ENCODE measurements around the gene RASSF5. TPM values are rescaled to one million over a fixed set of nuclear protein-coding genes. Genes with fewer than 3 reads are reported as not detected.

Gene RASSF5
- total and polyA plus RNA-seq, 9 of the 15 experiments (the other 6 are each of a cell fraction or from before 2014, with no cell fraction given), result 6.1 to 41.0 (median 25.2) TPM

DNA sequence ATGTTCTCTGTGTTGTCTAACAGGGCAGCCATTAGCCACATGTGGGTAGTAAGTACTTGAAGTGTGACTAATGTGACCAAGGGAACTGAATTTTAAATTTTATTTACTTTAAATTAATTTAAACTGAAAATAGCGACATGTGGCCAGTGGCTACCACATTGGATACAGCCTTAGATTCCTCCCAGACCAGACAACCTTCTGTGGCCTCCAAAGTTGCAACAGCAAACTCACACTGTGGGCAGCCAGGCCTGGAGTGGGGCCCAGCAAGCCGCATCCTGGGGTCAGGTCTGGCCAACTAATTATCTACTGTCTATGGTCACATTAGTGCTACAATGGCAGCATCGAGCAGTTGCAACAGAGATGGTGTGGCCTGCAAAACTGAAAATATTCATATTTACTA, 93.2 kb downstream of the RASSF5 start:
- peaks cover 87% of the 10 kb centered on the region for H3K36me3 ChIP-seq (ENCODE audit: control insufficient read depth, insufficient read depth, low read length)
- ChIA-PET CTCF (ENCODE audit: low intra/inter-chr PET ratio) (no interaction called here), POLR2A (interaction anchor here (0.7 to 1.4 kb wide), 4 partner anchors 9 to 654 kb away, joined by 3 to 5 read pairs (median 4); no protein-coding TSS in a partner anchor)
- H3K4me3 ChIP-seq, result no peak overlapping the region
- ATAC-seq (no peak), DNase-seq (ENCODE audit: extremely low read depth in 1 of 4, low spot score in 3 of 4) (no peak), FAIRE-seq (no peak)
- intact Hi-C loops (cut with micrococcal nuclease), result no loop called here
- H3K9me1 ChIP-seq (ENCODE audit: control insufficient read depth, insufficient read depth, low read length), result no peaks in the 10 kb centered on the region
- in situ Hi-C loops (cut with MboI), result loop anchor here (25.0 kb wide), 2 partner anchors 312 to 912 kb away; partner anchors contain the start of gene FCMR
- no TSS peak for BruUV-seq (replicated peaks)
- no peaks in the 10 kb centered on the region for H4K20me1 ChIP-seq (replicated peaks; ENCODE audit: control insufficient read depth, insufficient read depth, low read length)
- no peaks in the 10 kb centered on the region for H3K79me2 ChIP-seq (ENCODE audit: control insufficient read depth, insufficient read depth, low read length)
- no peak overlapping the region for H3K27ac ChIP-seq (ENCODE audit: extremely low read depth, low read depth, low read length)
- no peaks in the 10 kb centered on the region for H3K9me3 ChIP-seq (replicated peaks; ENCODE audit: control insufficient read depth, insufficient read depth, low read depth, low read length)
- H3K27me3 ChIP-seq (ENCODE audit: control insufficient read depth in 2 of 2, insufficient read depth in 2 of 2, low read length in 2 of 2), result no peaks in the 10 kb centered on the region
- no peak overlapping the region for H3K9ac ChIP-seq (ENCODE audit: insufficient read depth in 1 of 2, low read depth in 2 of 2, low read length in 2 of 2)
- no peak overlapping the region for H3K4me2 ChIP-seq (ENCODE audit: insufficient read depth, low read length)
- 88% methylated on average over 3 of the region's 3 CpGs for WGBS (ENCODE audit: insufficient coverage, low coverage, missing lambda C conversion rate)
- no peak overlapping the region for H2AFZ ChIP-seq (ENCODE audit: low read depth, low read length)
- H3K4me1 ChIP-seq (replicated peaks in 1 of 2; ENCODE audit: control insufficient read depth in 2 of 2, insufficient read depth in 2 of 2, low read length in 2 of 2), result no peaks in the 10 kb centered on the region; a peak in 1 of 5 replicates
- TF ChIP-seq ZNF780A (CRISPR knock-in tag; IDR thresholded peaks at IDR 0.05), result no peak
- no peak for TF ChIP-seq FOSL1 (tag; conservative IDR thresholded peaks at IDR 0.05)
- no peak for TF ChIP-seq ZBTB9 (CRISPR knock-in tag; IDR thresholded peaks at IDR 0.05)
- TF ChIP-seq, protein P1, sequence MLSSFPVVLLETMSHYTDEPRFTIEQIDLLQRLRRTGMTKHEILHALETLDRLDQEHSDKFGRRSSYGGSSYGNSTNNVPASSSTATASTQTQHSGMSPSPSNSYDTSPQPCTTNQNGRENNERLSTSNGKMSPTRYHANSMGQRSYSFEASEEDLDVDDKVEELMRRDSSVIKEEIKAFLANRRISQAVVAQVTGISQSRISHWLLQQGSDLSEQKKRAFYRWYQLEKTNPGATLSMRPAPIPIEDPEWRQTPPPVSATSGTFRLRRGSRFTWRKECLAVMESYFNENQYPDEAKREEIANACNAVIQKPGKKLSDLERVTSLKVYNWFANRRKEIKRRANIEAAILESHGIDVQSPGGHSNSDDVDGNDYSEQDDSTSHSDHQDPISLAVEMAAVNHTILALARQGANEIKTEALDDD (IDR thresholded peaks at IDR 0.05), result no peak
- TF ChIP-seq, protein P2, sequence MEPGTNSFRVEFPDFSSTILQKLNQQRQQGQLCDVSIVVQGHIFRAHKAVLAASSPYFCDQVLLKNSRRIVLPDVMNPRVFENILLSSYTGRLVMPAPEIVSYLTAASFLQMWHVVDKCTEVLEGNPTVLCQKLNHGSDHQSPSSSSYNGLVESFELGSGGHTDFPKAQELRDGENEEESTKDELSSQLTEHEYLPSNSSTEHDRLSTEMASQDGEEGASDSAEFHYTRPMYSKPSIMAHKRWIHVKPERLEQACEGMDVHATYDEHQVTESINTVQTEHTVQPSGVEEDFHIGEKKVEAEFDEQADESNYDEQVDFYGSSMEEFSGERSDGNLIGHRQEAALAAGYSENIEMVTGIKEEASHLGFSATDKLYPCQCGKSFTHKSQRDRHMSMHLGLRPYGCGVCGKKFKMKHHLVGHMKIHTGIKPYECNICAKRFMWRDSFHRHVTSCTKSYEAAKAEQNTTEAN (CRISPR knock-in tag; IDR thresholded peaks at IDR 0.05), result no peak
- TF ChIP-seq CHD1 (IDR thresholded peaks at IDR 0.05; ENCODE audit: low read length), result no peak
- TF ChIP-seq, protein P3, sequence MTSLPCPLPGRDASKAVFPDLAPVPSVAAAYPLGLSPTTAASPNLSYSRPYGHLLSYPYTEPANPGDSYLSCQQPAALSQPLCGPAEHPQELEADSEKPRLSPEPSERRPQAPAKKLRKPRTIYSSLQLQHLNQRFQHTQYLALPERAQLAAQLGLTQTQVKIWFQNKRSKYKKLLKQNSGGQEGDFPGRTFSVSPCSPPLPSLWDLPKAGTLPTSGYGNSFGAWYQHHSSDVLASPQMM (CRISPR knock-in tag; IDR thresholded peaks at IDR 0.05), result no peak
- no peak for TF ChIP-seq E2F4 (CRISPR knock-in tag; IDR thresholded peaks at IDR 0.05; ENCODE audit: low read depth)
- TF ChIP-seq ZNF280A (IDR thresholded peaks at IDR 0.05; ENCODE audit: low read depth, partially characterized antibody), result no peak
- TF ChIP-seq RBM39 (optimal IDR thresholded peaks at IDR 0.05; ENCODE audit: low read depth, low read length), result no peak
- TF ChIP-seq ZNF274 (IDR thresholded peaks at IDR 0.05; ENCODE audit: borderline replicate concordance, low read depth, low read length), result no peak
- TF ChIP-seq, protein P4, sequence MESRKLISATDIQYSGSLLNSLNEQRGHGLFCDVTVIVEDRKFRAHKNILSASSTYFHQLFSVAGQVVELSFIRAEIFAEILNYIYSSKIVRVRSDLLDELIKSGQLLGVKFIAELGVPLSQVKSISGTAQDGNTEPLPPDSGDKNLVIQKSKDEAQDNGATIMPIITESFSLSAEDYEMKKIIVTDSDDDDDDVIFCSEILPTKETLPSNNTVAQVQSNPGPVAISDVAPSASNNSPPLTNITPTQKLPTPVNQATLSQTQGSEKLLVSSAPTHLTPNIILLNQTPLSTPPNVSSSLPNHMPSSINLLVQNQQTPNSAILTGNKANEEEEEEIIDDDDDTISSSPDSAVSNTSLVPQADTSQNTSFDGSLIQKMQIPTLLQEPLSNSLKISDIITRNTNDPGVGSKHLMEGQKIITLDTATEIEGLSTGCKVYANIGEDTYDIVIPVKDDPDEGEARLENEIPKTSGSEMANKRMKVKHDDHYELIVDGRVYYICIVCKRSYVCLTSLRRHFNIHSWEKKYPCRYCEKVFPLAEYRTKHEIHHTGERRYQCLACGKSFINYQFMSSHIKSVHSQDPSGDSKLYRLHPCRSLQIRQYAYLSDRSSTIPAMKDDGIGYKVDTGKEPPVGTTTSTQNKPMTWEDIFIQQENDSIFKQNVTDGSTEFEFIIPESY (CRISPR knock-in tag; IDR thresholded peaks at IDR 0.05), result no peak
- TF ChIP-seq ZNF551 (CRISPR knock-in tag; IDR thresholded peaks at IDR 0.05), result no peak

All from K562 (cell line).